Right ventricle myocardium superior (tissue), 1 donor: ENCODE measurements around the gene PHKA2. TPM values are rescaled to one million over a fixed set of nuclear protein-coding genes. Genes with fewer than 3 reads are reported as not detected.
A peak's percentile ranks its signal among the peaks of the same experiment; 100 is the strongest.
"Not testable (repeated sequence)": the region's sequence is repeated elsewhere in the genome, so short reads cannot be mapped to it uniquely, and the experiment has no call there.

ENCODE experiments used
- ATAC-seq: fragments of 200-7000 bp; cut with Tn5 transposase; one replicate; pipeline ENCODE4 v1.9.1; 2020; ENCODE audit warnings: mild to moderate bottlenecking; ENCODE audit not compliant: poor library complexity
- DNase-seq: peaks from one replicate; pipeline ENCODE4 v3.0.0-alpha.2; 2020
- intact Hi-C: fragments of 100-400 bp; cut with DNase I; formaldehyde crosslinking; loops from one replicate; pipeline ENCODE4 v1.11.2; 2022
- total RNA-seq: library from RNA; stranded (reverse); fragmentation: NEBNext Ultra II Directional; extraction: Animal tissue kit (Norgen Biotek cat#: 25700); gene quantifications from one replicate; pipeline ENCODE4 v1.2.1, GENCODE V29; 2021
- donor health status: DM: no; HTN: yes; CAD: no; lungs with severe emphysema.

The PHKA2 gene
- total RNA-seq, 1 donor from 2014 or later, result 47.6 TPM

GRCh38 chrX:18984381-18985185, 669 bp upstream of the PHKA2 start:
- ATAC-seq, result peak; percentile 96
- intact Hi-C loops, result no loop called here

GRCh38 chrX:18981124-18981807, 2.6 kb downstream of the PHKA2 start:
- no peak for ATAC-seq
- intact Hi-C loops, result no loop called here
- no peak for DNase-seq

More at GRCh38 chrX:18984381-18985185, 669 bp upstream of the PHKA2 start:
- peak; percentile 86 for DNase-seq

GRCh38 chrX:18980262-18980661, 3.7 kb downstream of the PHKA2 start:
- DNase-seq, intact Hi-C loops, ATAC-seq: not testable (repeated sequence)

GRCh38 chrX:18974993-18975392, 8.9 kb downstream of the PHKA2 start:
- DNase-seq (no peak), ATAC-seq (no peak)
- intact Hi-C loops, result no loop called here

- intact Hi-C loops, result no loop called here
- no peak for DNase-seq
- no peak for ATAC-seq
Observed at GRCh38 chrX:18973527-18974192, 10.3 kb downstream of the PHKA2 start.

- intact Hi-C loops, result no loop called here
- DNase-seq (no peak), ATAC-seq (no peak)
Observed at GRCh38 chrX:18971506-18971905, 12.4 kb downstream of the PHKA2 start.

GRCh38 chrX:18970465-18970864, 13.4 kb downstream of the PHKA2 start:
- DNase-seq (no peak), ATAC-seq (no peak)
- intact Hi-C loops, result no loop called here

GRCh38 chrX:18966624-18967023, 17.3 kb downstream of the PHKA2 start:
- ATAC-seq, result peak; percentile 79
- DNase-seq, result no peak
- intact Hi-C loops, result no loop called here

- ATAC-seq, result no peak
- intact Hi-C loops, result no loop called here
- DNase-seq, result no peak
Observed at GRCh38 chrX:18964901-18965300, 19.0 kb downstream of the PHKA2 start.

GRCh38 chrX:18964026-18964425, 19.9 kb downstream of the PHKA2 start:
- intact Hi-C loops, result no loop called here
- ATAC-seq (no peak), DNase-seq (no peak)

- ATAC-seq, result no peak
- intact Hi-C loops, result no loop called here
- no peak for DNase-seq
Observed at GRCh38 chrX:18962329-18962728, 21.6 kb downstream of the PHKA2 start.

GRCh38 chrX:18961686-18962085, 22.2 kb downstream of the PHKA2 start:
- intact Hi-C loops, result no loop called here
- no peak for ATAC-seq
- no peak for DNase-seq

- DNase-seq (no peak), ATAC-seq (no peak)
- intact Hi-C loops, result no loop called here
Observed at GRCh38 chrX:18956303-18957032, 27.4 kb downstream of the PHKA2 start.

- DNase-seq (no peak), ATAC-seq (no peak)
- intact Hi-C loops, result no loop called here
Observed at GRCh38 chrX:18955676-18956075, 28.2 kb downstream of the PHKA2 start.

- intact Hi-C loops, result no loop called here
- ATAC-seq (no peak), DNase-seq (no peak)
Observed at GRCh38 chrX:18951032-18951431, 32.9 kb downstream of the PHKA2 start.

- DNase-seq (no peak), ATAC-seq (no peak)
- intact Hi-C loops, result no loop called here
Observed at GRCh38 chrX:18949944-18950301, 34.0 kb downstream of the PHKA2 start.

GRCh38 chrX:18949291-18949943, 34.5 kb downstream of the PHKA2 start:
- DNase-seq (no peak), ATAC-seq (no peak)
- intact Hi-C loops, result no loop called here

GRCh38 chrX:18946611-18947010, 37.3 kb downstream of the PHKA2 start:
- no peak for DNase-seq
- intact Hi-C loops, result no loop called here
- ATAC-seq, result no peak

GRCh38 chrX:18946157-18946556, 37.8 kb downstream of the PHKA2 start:
- intact Hi-C loops, result no loop called here
- ATAC-seq, result no peak
- DNase-seq, result no peak
